Measurements from ENCODE around the gene RUBCN.
"Not testable (repeated sequence)": the region's sequence is repeated elsewhere in the genome, so short reads cannot be mapped to it uniquely, and the experiment has no call there.

GRCh38 chr3:197646294-197646693, 90.4 kb downstream of the RUBCN start:
- not testable (repeated sequence) for TF ChIP-seq ZNF232 (CRISPR knock-in tag; IDR thresholded peaks at IDR 0.05); GABPA (tag; conservative IDR thresholded peaks at IDR 0.05; ENCODE audit: low read depth); KLF16 (IDR thresholded peaks at IDR 0.05); TAF1 (IDR thresholded peaks at IDR 0.05; ENCODE audit: control insufficient read depth, extremely low read depth, insufficient read depth, low read length, severe bottlenecking); CTBP1 (IDR thresholded peaks at IDR 0.05; ENCODE audit: borderline replicate concordance); HDAC6 (IDR thresholded peaks at IDR 0.05; ENCODE audit: low read depth, low read length); REST (IDR thresholded peaks at IDR 0.05; ENCODE audit: borderline replicate concordance); REST (CRISPR knock-in tag; IDR thresholded peaks at IDR 0.05; ENCODE audit: low read depth); IRF2 (CRISPR knock-in tag; IDR thresholded peaks at IDR 0.05); FIP1L1 (IDR thresholded peaks at IDR 0.05; ENCODE audit: low read depth, low read length, poor library complexity, severe bottlenecking); FOXJ3 (CRISPR knock-in tag; IDR thresholded peaks at IDR 0.05); EWSR1 (IDR thresholded peaks at IDR 0.05; ENCODE audit: borderline replicate concordance, low read depth, partially characterized antibody); ARID3A (IDR thresholded peaks at IDR 0.05; ENCODE audit: borderline replicate concordance, low read depth, low read length); CTCF (IDR thresholded peaks at IDR 0.05 in 2 of 3, conservative IDR thresholded peaks at IDR 0.05 in 1 of 3; ENCODE audit: insufficient read depth in 2 of 3, low read depth in 1 of 3, low read length in 3 of 3)
